ENCODE data around the gene OCA2.
"Not testable (repeated sequence)": the region's sequence is repeated elsewhere in the genome, so short reads cannot be mapped to it uniquely, and the experiment has no call there.

OCA2 gene

DNA sequence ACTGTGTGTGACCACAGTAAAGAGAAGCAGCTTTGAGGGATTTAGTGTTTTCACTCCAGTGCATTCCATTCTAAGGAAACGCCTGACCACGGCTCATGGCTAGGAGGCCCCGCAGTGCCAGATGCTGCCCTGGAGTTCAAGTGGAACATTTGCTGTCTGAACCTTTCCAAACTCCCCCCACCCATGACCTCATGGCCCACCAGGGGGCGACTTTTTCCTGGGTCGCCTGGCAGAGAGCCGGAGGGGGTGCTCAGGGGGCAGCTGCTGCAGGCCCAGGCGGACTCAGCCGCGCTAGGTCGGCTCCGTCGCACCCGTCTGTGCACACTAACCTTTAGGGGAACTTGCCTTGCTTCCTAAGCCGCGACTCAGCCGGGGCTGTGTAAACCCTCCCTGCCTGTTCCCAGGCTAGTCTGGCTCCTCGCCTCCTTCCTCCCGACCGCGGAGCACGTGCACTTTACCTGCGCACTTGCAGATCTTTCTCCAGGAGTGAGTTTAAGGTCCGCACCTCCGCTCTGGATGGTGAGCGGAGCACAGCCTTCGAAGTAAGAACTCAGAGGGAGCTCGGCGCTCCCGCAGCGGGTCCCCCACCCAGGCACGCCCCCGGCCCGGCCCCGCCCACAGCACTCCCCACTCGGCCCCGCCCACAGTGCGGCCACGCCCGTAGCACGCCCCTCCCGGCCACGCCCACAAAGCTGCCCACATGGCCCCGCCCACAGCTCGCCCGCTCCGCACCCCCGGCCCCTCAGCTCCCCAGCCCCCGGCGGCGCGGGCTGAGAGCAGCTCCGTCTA is at the start of gene OCA2:
Gene OCA2, minus strand, starts transcription at position 550 of the 789 bp plus-strand sequence. CDS start 17,441 bp downstream, outside the sequence.
- no peak for DNase-seq (ENCODE audit: low read depth, low spot score)

DNA sequence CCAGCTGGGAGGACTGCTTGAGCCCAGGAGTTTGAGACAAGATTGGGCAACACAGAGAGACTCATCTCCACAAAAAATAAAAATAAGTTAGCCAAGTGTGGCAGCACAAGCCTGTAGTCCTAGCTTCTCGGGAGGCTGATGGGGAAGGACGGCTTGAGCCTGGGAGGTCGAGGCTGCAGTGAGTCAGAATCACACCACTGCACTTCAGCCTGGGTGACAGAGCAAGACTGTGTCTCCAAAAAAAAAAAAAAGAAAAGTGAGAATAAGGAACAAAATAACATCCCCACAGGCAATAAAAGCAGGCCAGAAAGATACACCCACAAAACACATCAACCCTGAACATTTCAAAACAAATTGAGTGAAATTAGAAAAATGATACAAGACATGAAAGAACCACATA is 48.7 kb upstream of the OCA2 start:
- no peak for DNase-seq (ENCODE audit: low read depth, low spot score)

DNA sequence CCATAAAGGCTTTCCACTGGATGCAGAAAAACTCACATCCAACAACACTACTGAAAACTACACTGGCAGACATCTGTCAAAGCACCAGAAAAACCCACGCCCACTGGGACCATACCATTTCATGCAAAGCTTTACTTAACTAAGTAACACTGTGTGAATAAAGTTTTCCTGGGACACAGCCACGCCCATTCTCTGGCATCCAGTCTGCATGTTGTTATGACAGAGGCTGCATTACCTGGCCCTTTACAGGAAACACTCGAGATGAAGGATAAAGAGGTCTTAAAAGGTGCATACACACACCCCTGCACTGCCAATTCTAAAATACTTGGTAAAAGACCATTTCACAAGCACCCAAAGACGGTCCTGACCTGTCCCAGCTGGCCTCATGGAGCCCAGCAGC is 46.3 kb upstream of the OCA2 start:
- DNase-seq (ENCODE audit: low read depth, low spot score): not testable (repeated sequence)

DNA sequence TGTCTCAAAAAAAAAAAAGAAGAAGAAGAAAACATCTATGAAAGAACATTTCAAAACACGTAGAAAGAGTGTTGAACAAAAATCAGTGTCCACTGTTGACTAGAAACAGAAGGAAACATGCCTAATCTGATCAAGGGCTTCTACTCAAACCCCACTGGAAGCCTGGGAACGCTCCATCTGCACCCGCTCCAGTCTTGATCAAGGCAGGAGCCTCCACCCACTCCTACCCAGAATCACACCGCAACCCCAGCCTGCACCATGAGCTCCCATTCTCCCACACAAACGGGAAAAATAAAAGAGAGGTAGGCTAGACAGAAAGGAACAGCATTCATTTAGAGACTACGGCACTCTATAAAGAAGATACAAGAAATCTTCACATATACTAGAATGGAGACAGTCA is 40.9 kb upstream of the OCA2 start:
- no peak for DNase-seq (ENCODE audit: low read depth, low spot score)

DNA sequence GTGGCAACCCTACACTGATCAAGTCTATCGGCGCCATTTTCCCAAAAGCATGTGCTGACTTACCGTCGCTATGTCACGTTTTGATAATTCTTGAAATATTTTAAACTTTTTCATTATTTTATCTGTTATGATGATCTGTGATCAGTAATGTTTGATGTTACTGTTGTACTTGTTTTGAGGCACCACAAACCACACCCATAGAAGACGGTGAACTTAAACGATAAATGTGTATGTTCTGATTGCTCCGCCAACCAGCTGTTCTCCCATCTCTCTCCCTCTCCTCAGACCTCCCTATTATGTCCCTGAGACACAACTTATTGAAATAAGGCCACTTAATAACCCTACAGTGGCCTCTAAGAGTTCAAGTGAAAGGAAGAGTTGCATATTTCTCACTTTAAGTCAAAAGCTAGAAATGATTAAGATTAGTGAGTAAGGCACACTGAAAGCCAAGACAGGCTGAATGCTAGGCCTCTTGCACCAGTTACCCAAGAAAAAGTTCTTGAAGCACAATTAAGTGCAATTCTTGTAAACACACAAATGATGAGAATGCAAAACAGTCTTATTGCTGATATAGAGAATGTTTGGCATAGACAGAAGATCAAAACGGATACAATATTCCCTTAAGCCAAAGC is 38.4 kb upstream of the OCA2 start:
- not testable (repeated sequence) for DNase-seq (ENCODE audit: low read depth, low spot score)

DNA sequence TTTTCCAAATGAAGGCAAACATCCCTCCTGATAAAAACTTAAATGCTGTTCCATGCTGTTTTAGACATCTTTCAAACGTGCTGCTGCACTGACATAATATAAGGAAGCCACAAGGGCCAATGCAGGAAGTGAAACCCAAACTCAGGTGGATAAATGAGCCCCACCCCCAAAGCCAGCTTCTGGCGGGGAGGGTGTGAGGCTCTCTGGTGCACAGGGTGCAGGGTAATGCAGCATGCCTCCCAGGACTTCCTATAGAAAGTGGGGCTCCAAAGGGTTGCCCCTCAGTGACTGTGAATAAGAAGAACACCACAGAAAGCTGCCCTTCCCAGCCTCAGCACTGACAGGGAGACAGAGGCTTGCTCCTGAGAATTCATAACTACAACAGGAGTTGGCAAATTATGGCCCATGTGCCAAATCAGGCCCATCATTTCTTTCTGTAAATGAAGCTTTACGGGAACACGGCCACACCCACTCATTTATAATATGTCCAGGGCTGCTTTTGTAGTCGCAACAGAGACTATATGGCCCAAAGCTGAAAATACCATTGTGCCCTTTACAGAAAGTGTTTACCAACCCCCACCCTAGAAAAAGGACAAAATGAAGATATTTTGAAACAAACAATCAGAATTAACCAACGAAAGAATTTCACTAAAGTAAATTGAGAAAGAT is 37.3 kb upstream of the OCA2 start:
- not testable (repeated sequence) for DNase-seq (ENCODE audit: low read depth, low spot score)

DNA sequence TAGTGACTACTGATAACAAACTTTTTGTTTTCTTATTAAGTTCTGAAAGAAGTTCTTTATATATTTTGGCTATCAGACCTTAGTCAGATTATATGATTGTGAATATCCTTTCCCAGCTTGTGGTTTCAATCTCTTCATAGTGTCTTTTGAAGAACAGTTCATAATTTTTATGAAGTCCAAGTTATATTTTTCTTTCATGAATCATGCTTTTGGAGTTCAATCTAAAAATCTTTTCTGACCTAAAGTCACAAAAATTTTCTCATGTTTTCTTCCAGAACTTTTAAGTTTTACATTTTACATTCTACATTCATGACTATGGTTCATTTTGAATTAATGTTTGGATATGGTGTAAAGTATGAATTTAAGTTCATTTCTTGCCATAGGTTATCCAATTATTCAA is 34.2 kb upstream of the OCA2 start:
- no peak for DNase-seq (ENCODE audit: low read depth, low spot score)

DNA sequence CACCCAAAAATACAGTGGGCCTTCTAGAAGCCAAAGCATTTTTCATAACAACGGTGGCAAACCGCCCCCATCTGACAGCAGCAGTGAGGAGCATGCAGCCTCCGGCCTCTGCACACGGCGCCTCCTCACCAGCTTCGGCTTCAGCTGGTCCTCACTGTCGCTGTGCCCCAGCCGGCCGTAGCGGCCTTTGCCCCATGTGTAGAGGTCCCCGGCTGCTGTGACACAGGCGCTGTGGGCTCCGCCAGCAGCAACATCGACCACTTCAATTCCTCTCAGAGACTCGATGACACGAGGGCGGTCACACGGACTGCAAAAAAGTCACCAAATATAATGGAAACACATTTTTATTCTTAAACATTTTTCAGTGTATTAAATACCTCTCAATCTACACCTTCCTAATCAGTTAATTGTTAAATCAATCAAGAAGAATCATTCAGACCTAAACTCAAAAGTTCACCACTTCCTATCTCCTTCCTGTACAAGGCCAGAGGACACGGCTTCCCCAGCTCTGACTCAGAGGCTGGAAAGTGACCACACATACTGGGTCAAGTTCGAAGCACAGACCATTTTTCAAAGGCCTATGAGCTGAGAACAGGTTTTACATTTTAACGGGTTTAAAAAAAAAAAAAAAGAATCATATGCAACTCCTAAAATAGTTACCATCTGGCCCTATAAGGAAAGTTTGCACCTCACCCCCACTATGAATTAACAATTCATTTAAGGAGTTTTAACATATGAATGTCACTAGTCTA is 33.6 kb upstream of the OCA2 start:
- no peak for DNase-seq (ENCODE audit: low read depth, low spot score)

DNA sequence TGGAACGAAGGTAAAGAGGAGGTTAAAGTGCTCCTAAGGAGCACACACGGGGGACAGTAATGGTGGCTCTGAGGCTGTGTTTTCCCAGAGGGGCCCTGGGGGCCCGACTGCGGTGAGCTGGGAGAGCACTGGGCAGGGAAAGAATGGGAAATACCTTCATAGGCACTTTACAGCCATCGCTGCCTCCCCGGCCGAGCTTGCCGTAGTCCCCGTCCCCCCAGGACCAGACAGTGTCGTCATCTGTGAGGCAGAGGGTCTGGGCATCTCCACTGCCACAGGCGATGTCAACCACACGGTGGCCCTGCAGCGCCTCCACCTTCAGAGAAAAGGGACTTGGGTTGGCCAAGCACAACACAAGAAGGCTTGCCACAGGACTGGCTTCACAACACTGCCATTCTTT is 32.8 kb upstream of the OCA2 start:
- DNase-seq (ENCODE audit: low read depth, low spot score): no peak

DNA sequence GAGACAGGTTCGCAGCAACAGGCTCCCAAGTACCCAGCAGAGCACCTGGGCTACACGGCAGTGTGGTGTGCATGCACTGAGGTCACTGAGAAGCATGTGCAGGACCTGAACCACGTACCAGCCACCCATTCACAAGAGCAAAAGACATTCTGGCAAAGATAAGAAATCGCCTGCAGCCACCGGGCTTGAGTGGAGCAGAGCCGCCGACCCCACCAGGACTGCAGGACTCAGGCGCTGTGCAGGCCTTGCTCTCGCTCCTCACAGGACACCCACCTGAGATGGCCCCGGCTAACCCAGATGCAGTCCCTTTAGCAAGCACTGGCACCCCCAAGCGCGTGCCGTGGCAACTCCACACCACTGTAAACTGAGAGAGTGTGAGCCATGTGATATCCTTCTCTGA is 32.3 kb upstream of the OCA2 start:
- no peak for DNase-seq (ENCODE audit: low read depth, low spot score)

DNA sequence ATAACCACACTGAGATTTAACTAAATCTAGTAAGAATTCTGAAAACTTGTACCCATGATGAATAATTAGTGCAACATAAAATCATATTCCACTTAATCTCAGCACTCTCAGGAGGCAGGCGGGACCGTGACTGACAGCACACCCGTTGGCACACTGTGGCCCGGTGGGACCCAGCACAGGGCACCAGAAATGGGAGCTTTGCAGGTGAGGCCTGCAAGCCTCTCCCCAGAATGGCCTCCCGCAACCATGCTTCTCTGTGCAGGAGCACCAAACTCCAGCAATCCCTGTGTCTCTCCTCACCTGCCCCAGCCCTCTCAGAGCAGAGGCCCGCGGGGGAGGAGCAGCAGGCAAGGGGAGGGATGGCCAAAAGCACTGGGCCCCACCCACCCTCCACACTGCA is 31.5 kb upstream of the OCA2 start:
- no peak for DNase-seq (ENCODE audit: low read depth, low spot score)

DNA sequence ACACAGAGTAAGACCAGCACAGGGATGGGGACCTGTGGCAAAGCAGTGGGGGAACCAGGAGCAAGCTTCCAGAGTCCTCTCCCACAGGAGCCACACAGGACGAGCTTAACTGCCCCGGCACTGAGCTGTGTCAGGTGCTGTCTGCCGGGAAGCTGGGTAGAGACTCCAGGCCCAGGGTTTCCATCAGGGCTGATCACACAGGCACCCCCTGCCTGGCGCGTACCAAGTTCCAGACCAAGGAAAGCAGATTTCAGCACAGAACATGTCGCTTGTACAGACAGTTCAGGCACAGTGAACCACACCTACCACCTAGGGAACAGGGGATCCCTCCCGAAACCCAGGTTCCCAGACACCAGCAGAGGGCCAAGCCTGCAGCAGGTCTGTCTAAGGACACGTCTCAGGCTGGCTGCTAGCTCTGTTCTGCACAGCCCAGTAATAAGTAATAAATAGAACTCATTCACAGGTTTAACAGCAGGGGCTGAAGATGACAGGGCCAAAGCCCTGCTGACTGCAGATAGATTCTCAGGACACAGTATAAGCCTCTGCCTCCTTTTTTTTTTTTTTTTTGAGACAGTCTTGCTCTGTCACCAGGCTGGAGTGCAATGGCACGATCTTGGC is 30.2 kb upstream of the OCA2 start:
- no peak for DNase-seq (ENCODE audit: low read depth, low spot score)

DNA sequence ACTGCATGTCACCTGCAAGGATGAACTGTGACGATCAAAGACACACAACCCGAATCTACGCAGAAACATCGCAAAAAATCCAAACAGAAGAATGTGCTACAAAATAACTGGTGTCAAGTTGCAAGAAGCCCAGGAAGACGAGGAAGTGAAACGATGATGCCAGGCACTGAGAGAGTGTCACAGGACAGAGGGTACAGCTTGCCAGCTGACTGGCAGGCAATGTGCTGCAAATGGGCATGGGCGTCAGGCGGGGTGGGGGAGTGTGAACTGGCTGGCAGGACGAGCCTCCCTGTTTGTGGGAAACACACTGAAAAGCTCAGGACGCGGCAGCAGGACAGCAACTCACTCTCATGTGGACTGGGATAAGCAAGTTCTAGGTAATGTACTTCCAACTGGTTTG is 28.9 kb upstream of the OCA2 start:
- no peak for DNase-seq (ENCODE audit: low read depth, low spot score)

DNA sequence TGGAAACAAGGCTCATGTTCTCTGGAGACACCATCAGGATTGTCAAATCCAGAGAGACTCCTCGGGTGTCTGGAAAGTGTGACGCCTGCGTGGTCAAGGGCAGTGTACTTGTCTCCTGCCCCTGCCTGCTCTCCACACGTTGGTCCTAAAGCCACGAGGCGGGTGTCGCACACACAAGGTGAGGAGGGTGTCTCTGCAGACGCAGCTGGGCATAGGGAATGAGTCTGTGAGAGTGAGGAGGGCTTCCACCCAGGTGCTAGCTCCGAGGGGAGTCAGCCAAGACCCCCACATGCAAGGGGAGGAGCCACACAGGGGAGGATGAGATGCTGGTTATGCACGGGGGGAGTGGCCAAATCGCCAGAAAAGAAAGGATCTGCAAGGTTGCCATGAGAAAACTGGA is 27.9 kb upstream of the OCA2 start:
- DNase-seq (ENCODE audit: low read depth, low spot score): no peak

DNA sequence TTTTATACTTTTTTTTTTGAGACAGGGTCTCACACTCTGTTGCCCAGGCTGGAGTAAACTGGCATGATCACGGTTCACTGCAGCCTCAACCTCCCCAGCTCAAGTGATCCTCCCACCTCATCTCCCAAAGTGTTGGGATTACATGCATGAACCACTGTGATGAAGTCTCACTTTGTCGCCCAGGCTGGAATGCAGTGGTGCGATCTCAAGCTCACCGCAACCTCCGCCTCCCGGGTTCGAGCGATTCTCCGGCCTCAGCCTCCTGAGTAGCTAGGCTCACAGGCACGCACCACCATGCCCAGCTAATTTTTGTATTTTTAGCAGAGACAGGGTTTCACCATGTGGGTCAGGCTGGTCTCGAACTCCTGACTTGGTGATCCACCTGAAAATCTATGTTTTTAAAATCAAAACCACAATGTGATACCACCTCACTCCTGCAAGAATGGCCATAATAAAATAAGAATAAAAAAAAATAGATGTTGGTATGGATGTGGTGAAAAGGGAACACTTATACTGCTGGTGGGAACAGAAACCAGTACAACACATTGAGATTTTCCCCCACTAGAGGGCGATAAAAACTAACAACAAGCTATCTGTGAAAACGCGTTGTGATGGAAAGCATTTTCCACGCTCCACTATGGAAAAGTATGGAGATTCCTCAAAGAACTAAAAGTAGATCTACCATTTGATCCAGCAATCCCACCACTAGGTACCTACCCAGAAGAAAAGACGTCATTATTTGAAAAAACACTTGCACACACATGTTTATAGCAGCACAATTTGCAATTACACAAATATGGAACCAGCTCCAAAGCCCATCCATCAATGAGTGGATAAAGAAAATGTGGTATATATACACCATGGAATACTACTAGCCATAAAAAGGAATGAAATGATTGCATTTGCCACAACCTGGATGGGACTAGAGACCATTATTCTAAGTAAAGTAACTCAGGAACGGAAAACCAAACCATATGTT is 26.8 kb upstream of the OCA2 start:
- no peak for DNase-seq (ENCODE audit: low read depth, low spot score)

DNA sequence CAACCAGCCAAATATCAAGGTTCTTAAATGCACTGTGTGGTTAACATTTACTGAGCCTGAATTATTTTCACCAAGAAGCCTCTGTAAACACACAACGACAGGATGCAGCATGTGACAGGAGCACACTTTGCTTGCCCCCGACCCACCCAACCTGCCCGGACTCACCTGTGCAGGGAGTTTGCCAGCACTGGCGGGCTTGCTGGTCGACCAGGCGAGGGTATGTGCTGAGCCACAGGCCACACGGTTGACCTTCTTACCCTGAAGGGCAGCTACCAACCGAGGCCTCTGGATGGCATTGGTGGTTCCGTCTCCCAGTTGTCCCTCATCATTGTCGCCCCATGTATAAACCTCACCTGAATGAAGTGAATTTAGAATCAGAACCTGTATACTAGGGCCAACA is 25.7 kb upstream of the OCA2 start:
- DNase-seq (ENCODE audit: low read depth, low spot score): no peak

DNA sequence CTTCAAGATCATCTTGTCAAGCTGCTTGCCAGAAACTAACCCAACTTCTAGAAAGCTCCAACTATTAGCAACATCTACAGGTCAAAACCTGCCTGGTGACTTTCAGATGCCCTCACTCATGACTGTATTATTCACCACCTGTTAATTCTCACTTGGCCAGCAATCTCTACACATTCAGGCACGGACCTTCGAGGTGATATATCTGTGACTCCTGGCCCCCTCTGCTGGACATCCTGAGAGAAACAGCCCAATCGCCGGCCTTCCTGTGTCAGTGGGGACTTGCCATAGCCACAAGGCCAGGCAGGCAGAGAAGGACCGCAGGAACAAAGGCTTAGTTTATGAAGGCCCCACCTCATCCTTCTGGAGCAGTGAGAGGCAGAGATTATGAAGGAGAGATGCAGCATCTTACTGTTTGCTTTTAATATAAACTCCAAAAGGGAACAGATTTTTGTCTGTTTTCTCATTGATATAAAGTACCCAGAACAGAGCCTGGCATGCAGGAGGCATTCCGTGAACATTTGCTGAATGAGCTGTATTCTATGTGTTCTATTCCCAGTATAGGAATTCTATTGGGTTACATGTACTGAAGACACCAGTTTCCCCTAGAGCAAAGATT is 24.4 kb upstream of the OCA2 start:
- no peak for DNase-seq (ENCODE audit: low read depth, low spot score)

DNA sequence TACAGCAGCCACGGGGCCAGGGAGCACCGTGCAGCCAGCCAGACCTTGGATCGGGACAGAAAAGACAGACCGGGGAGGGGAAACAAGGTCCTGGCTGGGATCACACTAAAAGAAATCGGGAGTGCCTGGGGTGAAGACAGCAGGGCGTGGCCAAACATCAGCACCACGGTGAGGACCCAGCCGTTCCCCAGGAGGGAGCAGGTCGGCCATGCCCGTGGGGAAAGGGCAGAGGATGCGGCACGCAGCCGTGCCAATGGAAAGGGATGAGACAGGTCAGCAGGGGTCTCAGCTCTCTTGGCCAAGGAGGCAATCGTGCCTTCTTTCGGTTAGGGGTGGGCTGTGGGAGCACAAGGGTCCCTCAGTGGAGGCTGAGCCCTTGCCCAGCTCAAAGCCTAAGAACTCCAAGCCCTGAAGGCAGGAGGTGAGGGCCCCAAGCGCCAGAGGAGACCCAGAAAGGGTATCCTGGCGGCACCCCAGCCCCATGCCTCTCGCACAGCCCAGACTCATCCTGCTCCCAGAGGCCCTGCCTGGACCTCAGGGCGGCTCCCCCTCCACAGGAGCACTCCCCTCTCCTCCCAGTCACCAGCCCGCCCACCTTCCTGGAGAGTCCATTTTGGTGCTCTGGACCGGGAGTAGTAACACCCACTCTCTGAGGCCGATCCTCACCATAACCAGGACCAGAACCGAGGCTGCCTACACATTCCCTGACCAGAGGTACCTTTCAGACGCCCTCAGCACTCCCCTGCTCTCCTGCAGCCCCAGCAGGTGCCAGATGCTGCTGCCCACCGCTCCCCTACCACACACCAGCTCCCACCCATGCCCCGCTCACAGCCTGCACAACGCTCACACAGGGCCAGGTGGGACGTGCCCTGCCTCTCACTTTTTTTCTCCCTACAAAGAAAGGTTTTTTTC is 23.2 kb upstream of the OCA2 start:
- no peak for DNase-seq (ENCODE audit: low read depth, low spot score)

DNA sequence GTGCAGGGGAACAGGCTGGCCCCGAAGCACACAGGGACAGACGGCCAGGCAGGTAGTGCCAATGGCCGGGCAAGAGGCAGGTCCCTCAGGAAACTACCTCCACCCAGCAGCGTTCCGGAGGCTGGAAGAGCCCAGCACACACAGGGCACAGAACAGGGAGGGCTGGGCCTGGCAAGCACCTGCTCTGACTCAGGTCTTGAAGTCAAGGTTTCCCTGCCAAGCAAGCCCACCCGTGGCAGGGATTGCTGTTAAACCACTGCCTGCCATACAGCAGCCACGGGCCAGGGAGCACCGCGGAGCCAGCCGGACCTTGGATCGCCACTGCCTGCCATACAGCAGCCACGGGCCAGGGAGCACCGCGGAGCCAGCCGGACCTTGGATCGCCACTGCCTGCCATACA is 22.5 kb upstream of the OCA2 start:
- DNase-seq (ENCODE audit: low read depth, low spot score): not testable (repeated sequence)

Measured in iPS DF 19.7 (cell line).